Testis (tissue), 3 donors: Measurements from ENCODE around the gene UBE2H. TPM values are rescaled to one million over a fixed set of nuclear protein-coding genes. Genes with fewer than 3 reads are reported as not detected.

Experiments
- DNase-seq: peaks from one replicate; pipeline ENCODE4 v3.0.0-alpha.2; 2019
- H3K27ac ChIP-seq, 2 donors: fragments of 200-600 bp; sonication (generic); one replicate each; pipeline ENCODE4 v1.5.1; 2019
- H3K27me3 ChIP-seq: fragments of 200-600 bp; sonication (generic); one replicate; pipeline ENCODE4 v1.5.1; 2019
- H3K36me3 ChIP-seq: fragments of 200-600 bp; sonication (generic); one replicate; pipeline ENCODE4 v1.5.1; 2017; ENCODE audit warnings: low read depth; ENCODE audit errors: missing control alignments
- H3K4me1 ChIP-seq: fragments of 200-600 bp; sonication (generic); one replicate; pipeline ENCODE4 v1.5.1; 2019
- H3K4me3 ChIP-seq, 2 donors: fragments of 200-600 bp; sonication (generic); one replicate each; pipeline ENCODE4 v1.5.1; 2017 to 2019
- H3K9me3 ChIP-seq: fragments of 200-600 bp; sonication (generic); one replicate; pipeline ENCODE4 v1.5.1; 2017
- POLR2A ChIP-seq: fragments of 450-650 bp; IDR thresholded peaks from one replicate; pipeline ENCODE4 v1.6.1; 2017; ENCODE audit warnings: antibody characterized with exemption, mild to moderate bottlenecking, moderate library complexity
- WGBS, 2 donors: methylation state at CpG; one replicate each; pipeline ENCODE4 v1.1.5; 2018; 5-methylcytosine and 5-hydroxymethylcytosine counted together
- intact Hi-C: fragments of 100-400 bp; cut with DNase I; formaldehyde crosslinking; loops from one replicate; pipeline ENCODE4 v1.15.1; 2023; ENCODE audit warnings: low total_unique reads
- polyA plus RNA-seq: library from polyadenylated mRNA; stranded (reverse); fragments of 350-450 nt; fragmentation: Illumina TruSeq; extraction: RNeasy Lipid Tissue Mini Kit (QIAGEN cat#74804); gene quantifications from one replicate; pipeline ENCODE4 v1.2.3, GENCODE V29; 2014; ENCODE audit warnings: low read depth, low replicate concordance; ENCODE audit not compliant: insufficient read depth
- total RNA-seq, 2 donors: library from RNA; depleted of rRNA; stranded (reverse); fragments of >200 nt; gene quantifications; one replicate each; pipeline ENCODE4 v1.2.3, GENCODE V29; 2016
- TF ChIP-seq, protein P1 (sequence below), 3 experiments: fragments of 450-650 bp in 2 of 3; fragments of 200-600 bp in 1 of 3; sonication (generic) in 1 of 3; IDR thresholded peaks; one replicate each; pipeline ENCODE4 v1.5.1; 2016 to 2019; ENCODE audit warnings: antibody characterized with exemption in 3 of 3, mild to moderate bottlenecking in 2 of 3, moderate library complexity in 1 of 3

Gene UBE2H
- total and polyA plus RNA-seq, 3 donors from 2014 or later = 93.5 to 130 (median 126) TPM

DNA sequence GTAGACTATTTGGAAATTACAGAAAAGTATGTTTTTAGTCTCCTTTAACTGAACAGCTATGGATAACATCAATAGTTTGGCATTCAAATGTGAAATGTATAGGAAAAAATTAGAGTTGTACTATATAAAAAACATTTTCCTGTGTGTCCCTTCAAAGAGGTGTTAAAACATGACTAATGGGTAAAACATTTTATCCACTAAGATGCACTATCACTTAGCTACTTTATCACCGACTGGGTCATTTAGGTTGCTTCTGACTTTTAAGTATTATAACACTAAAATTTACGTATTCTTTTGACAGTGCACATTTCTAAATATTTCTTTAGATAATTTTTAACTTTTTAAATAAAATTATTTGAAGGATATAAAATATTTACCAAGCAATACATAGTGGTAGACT lies 77.6 kb downstream of the UBE2H start:
- Histone ChIP-seq H3K4me3 (no peak overlapping the region), H3K27ac (no peak overlapping the region), H3K9me3 (no peaks in the 10 kb centered on the region), H3K27me3 (no peaks in the 10 kb centered on the region), H3K4me1 (peaks cover 25% of the 10 kb centered on the region), H3K36me3 (no peaks in the 10 kb centered on the region)
- no peak for TF ChIP-seq POLR2A
- TF ChIP-seq, protein P1, sequence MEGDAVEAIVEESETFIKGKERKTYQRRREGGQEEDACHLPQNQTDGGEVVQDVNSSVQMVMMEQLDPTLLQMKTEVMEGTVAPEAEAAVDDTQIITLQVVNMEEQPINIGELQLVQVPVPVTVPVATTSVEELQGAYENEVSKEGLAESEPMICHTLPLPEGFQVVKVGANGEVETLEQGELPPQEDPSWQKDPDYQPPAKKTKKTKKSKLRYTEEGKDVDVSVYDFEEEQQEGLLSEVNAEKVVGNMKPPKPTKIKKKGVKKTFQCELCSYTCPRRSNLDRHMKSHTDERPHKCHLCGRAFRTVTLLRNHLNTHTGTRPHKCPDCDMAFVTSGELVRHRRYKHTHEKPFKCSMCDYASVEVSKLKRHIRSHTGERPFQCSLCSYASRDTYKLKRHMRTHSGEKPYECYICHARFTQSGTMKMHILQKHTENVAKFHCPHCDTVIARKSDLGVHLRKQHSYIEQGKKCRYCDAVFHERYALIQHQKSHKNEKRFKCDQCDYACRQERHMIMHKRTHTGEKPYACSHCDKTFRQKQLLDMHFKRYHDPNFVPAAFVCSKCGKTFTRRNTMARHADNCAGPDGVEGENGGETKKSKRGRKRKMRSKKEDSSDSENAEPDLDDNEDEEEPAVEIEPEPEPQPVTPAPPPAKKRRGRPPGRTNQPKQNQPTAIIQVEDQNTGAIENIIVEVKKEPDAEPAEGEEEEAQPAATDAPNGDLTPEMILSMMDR (IDR thresholded peaks at IDR 0.05) = no peak
- DNase-seq = no peak
- intact Hi-C loops = no loop called here
- WGBS, 2 donors = 64 to 85% methylated on average over 2 of the region's 2 CpGs

DNA sequence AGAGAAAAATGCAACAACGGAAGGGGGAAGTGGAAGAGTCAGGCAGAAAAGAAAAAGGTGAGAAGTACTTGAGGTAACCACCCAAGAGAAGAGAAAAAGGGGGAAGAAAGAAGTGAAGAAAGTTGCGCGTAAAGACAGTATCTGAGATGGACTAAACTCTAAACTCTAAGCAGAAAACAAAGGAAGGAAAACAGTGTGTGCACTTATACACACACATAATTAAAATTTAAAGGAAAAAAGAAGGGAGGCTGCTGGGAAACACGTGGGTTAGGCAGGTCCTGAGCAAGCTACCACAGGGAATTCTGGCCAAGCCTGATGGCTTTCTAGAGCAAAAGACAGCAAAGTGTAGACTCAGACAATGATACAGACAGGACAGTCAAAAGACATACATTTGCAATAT lies 78.0 kb downstream of the UBE2H start:
- Histone ChIP-seq H3K4me1 (peaks cover 25% of the 10 kb centered on the region), H3K27me3 (no peaks in the 10 kb centered on the region), H3K4me3 (no peak overlapping the region), H3K27ac (no peak overlapping the region), H3K9me3 (no peaks in the 10 kb centered on the region), H3K36me3 (no peaks in the 10 kb centered on the region)
- no peak for DNase-seq
- TF ChIP-seq, protein P1 (IDR thresholded peaks at IDR 0.05) = no peak
- TF ChIP-seq POLR2A = no peak
- intact Hi-C loops = no loop called here
- 84 to 89% methylated on average over 4 of the region's 4 CpGs for WGBS, 2 donors

DNA sequence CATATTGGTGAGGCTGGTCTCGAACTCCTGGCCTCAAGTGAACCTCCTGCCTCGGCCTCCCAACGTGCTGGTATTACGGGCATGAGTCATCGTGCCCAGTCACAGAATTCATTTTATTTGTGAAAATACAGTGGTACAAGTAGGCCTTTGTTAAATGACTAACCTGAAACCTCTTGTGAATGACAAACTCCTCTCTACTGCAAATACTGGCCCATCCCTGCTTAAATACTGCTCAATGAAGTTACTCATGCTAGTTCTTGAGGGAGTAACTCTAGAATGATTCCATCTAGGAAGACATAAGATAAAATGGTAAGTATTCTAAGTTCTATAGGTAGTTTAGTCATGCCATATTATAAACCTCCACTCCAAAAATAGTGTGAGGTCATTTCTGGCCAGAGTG lies 80.7 kb downstream of the UBE2H start:
- Histone ChIP-seq H3K4me1 (peaks cover 13% of the 10 kb centered on the region), H3K27ac (peak overlapping the region in 1 of 2 donors; percentile 63), H3K27me3 (no peaks in the 10 kb centered on the region), H3K4me3 (no peak overlapping the region), H3K36me3 (no peaks in the 10 kb centered on the region), H3K9me3 (no peaks in the 10 kb centered on the region)
- TF ChIP-seq, protein P1 (IDR thresholded peaks at IDR 0.05) = no peak
- no peak for TF ChIP-seq POLR2A
- no peak for DNase-seq
- intact Hi-C loops = no loop called here
- 81 to 97% methylated on average over 5 of the region's 5 CpGs for WGBS, 2 donors

DNA sequence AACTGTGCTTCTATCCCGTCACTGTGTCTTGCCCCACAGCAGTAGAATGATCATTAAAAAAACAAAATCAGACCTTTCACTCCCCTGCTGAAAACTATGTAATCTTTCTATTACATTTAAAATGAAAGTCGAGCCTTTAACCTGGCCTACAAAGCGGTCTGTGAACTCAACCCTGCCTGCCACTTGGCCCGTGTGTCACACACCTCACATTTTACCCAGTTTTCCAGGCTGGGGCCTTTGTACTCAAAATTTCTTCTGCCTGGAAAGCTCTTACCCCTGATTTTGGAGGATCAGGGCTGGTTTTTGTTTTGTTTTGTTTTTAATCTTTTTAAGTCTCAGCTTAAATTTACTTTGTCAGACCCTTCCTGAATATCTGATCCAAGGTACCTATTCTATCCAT lies 82.1 kb downstream of the UBE2H start:
- Histone ChIP-seq H3K4me1 (peaks cover 6% of the 10 kb centered on the region), H3K36me3 (no peaks in the 10 kb centered on the region), H3K9me3 (no peaks in the 10 kb centered on the region), H3K27me3 (no peaks in the 10 kb centered on the region), H3K4me3 (no peak overlapping the region), H3K27ac (peak overlapping the region in 1 of 2 donors; percentile 63)
- TF ChIP-seq, protein P1 (IDR thresholded peaks at IDR 0.05) = no peak
- no peak for TF ChIP-seq POLR2A
- no peak for DNase-seq
- 63 to 72% methylated on average over 4 of the region's 4 CpGs for WGBS, 2 donors
- intact Hi-C loops = no loop called here

DNA sequence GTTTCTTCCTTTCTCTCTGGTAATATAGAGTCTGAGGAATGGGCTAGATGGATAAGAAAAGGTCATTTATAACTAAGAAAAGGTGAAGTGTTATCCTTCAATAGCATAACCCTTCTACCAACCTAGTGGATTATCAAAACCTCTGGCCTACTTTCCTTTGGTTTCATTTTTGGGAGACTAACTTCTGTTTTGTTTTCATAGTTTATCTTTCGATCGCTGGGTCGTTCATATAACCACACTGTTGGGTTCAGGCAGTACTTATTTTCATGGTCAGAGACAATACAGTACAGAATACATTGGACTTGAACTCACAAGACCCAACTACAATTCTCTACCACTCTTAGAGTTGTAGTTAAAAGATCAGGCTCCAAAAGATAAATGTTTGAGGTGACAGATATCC lies 86.5 kb downstream of the UBE2H start:
- no peak for DNase-seq
- no peak overlapping the region for H3K4me3 ChIP-seq
- intact Hi-C loops = no loop called here
- no peaks in the 10 kb centered on the region for H3K27me3 ChIP-seq
- no peaks in the 10 kb centered on the region for H3K9me3 ChIP-seq
- H3K36me3 ChIP-seq = no peaks in the 10 kb centered on the region
- peak overlapping the region; percentile 9 to 41 for H3K27ac ChIP-seq
- 51 to 76% methylated on average over 3 of the region's 3 CpGs for WGBS, 2 donors
- H3K4me1 ChIP-seq = peaks cover 33% of the 10 kb centered on the region
- no peak for TF ChIP-seq POLR2A
- TF ChIP-seq, protein P1 (IDR thresholded peaks at IDR 0.05) = no peak
